Activated CD4-positive, alpha-beta T cell treated with anti-CD3 and anti-CD28 coated beads for 36 hours (primary cell): ENCODE measurements around the gene GALNTL6. TPM values are rescaled to one million over a fixed set of nuclear protein-coding genes. Genes with fewer than 3 reads are reported as not detected.

Experiments used
- ATAC-seq: fragments of 200-7000 bp; cut with Tn5 transposase; one replicate; pipeline ENCODE4 v1.10.0; 2021; ENCODE audit warnings: mild to moderate bottlenecking, moderate library complexity
- CTCF ChIA-PET: fragments of 350-600 bp; sonication (Branson Sonifier 250); formaldehyde crosslinking; loops from one replicate; lab custom pipeline; 2021; ENCODE audit warnings: antibody characterized with exemption; lab: Charles Lee
- POLR2A ChIA-PET: fragments of 350-600 bp; sonication (Branson Sonifier 250); formaldehyde crosslinking; loops from one replicate; lab custom pipeline; 2021; ENCODE audit warnings: antibody characterized with exemption, inconsistent platforms; lab: Charles Lee
- DNase-seq: peaks from one replicate; pipeline ENCODE4 v3.0.0-alpha.2; 2020
- H3K27ac Mint-ChIP-seq: one replicate; pipeline ENCODE4 v1.8.0; 2021; ENCODE audit warnings: mixed read lengths
- H3K27me3 Mint-ChIP-seq: one replicate; pipeline ENCODE4 v1.8.0; 2021; ENCODE audit warnings: mixed read lengths
- H3K36me3 Mint-ChIP-seq: one replicate; pipeline ENCODE4 v1.8.0; 2021; ENCODE audit warnings: low read depth, mixed read lengths
- H3K4me1 Mint-ChIP-seq: one replicate; pipeline ENCODE4 v1.8.0; 2021; ENCODE audit warnings: mixed read lengths
- H3K4me3 Mint-ChIP-seq: one replicate; pipeline ENCODE4 v1.8.0; 2021; ENCODE audit warnings: mild to moderate bottlenecking, moderate library complexity, mixed read lengths
- H3K9me3 Mint-ChIP-seq: one replicate; pipeline ENCODE4 v1.8.0; 2021; ENCODE audit warnings: low read depth, mixed read lengths
- intact Hi-C, 2 experiments: fragments of 100-400 bp; cut with DNase I in 1 of 2; cut with micrococcal nuclease in 1 of 2; formaldehyde crosslinking; loops; one replicate each; pipeline versions ENCODE4 v1.14.2 to v1.15.1; 2022 to 2024; cut with DNase I, micrococcal nuclease
- total RNA-seq, 2 experiments: library from RNA; stranded (reverse); gene quantifications; one replicate each; pipeline ENCODE4 v1.2.3, GENCODE V29; 2021

The GALNTL6 gene
- total RNA-seq, 2 experiments from 2014 or later: not detected

- Mint-ChIP-seq H3K36me3 (no peaks in the 10 kb centered on the region), H3K27me3 (no peaks in the 10 kb centered on the region), H3K4me3 (no peak overlapping the region), H3K27ac (no peak overlapping the region), H3K9me3 (no peaks in the 10 kb centered on the region), H3K4me1 (no peaks in the 10 kb centered on the region)
- DNase-seq (no peak), ATAC-seq (no peak)
- POLR2A ChIA-PET: no interaction called here
- CTCF ChIA-PET: no interaction called here
- intact Hi-C loops: no loop called here
These were observed 959.6 kb downstream of the GALNTL6 start for GRCh38 chr4:172772781-172773180.

GRCh38 chr4:172776203-172776861 is 963.1 kb downstream of the GALNTL6 start:
- no peaks in the 10 kb centered on the region for H3K4me1 Mint-ChIP-seq
- ChIA-PET CTCF (no interaction called here), POLR2A (no interaction called here)
- ATAC-seq (no peak), DNase-seq (no peak)
- H3K27ac Mint-ChIP-seq: no peak overlapping the region
- intact Hi-C loops: no loop called here
- no peaks in the 10 kb centered on the region for H3K9me3 Mint-ChIP-seq
- no peaks in the 10 kb centered on the region for H3K36me3 Mint-ChIP-seq
- no peak overlapping the region for H3K4me3 Mint-ChIP-seq
- no peaks in the 10 kb centered on the region for H3K27me3 Mint-ChIP-seq

- intact Hi-C loops: no loop called here
- CTCF ChIA-PET: interaction anchor here (0.7 kb wide), 1 partner anchor 70 kb away, joined by 3 read pairs; no protein-coding TSS in a partner anchor
- H3K9me3 Mint-ChIP-seq: no peaks in the 10 kb centered on the region
These were observed 964.7 kb downstream of the GALNTL6 start for GRCh38 chr4:172777729-172778431.

GRCh38 chr4:172778583-172778982 is 965.4 kb downstream of the GALNTL6 start:
- DNase-seq (no peak), ATAC-seq (no peak)
- Mint-ChIP-seq H3K36me3 (no peaks in the 10 kb centered on the region), H3K4me3 (no peak overlapping the region), H3K27ac (no peak overlapping the region), H3K4me1 (no peaks in the 10 kb centered on the region), H3K27me3 (no peaks in the 10 kb centered on the region), H3K9me3 (no peaks in the 10 kb centered on the region)
- intact Hi-C loops: no loop called here
- ChIA-PET CTCF (interaction anchor here (0.7 kb wide), 1 partner anchor 69 kb away, joined by 3 read pairs; no protein-coding TSS in a partner anchor), POLR2A (no interaction called here)

More at GRCh38 chr4:172777729-172778431, 964.7 kb downstream of the GALNTL6 start:
- ATAC-seq: no peak
- Mint-ChIP-seq H3K4me1 (no peaks in the 10 kb centered on the region), H3K36me3 (no peaks in the 10 kb centered on the region), H3K4me3 (no peak overlapping the region), H3K27me3 (no peaks in the 10 kb centered on the region), H3K27ac (no peak overlapping the region)
- no peak for DNase-seq
- POLR2A ChIA-PET: no interaction called here

- ChIA-PET POLR2A (no interaction called here), CTCF (no interaction called here)
- no peak for ATAC-seq
- DNase-seq: no peak
- H3K36me3 Mint-ChIP-seq: no peaks in the 10 kb centered on the region
- H3K4me1 Mint-ChIP-seq: no peaks in the 10 kb centered on the region
- no peak overlapping the region for H3K4me3 Mint-ChIP-seq
- intact Hi-C loops: no loop called here
- no peaks in the 10 kb centered on the region for H3K9me3 Mint-ChIP-seq
- H3K27ac Mint-ChIP-seq: no peak overlapping the region
- H3K27me3 Mint-ChIP-seq: no peaks in the 10 kb centered on the region
These were observed 967.4 kb downstream of the GALNTL6 start for GRCh38 chr4:172780566-172781081.

- Mint-ChIP-seq H3K27me3 (peaks cover 2% of the 10 kb centered on the region), H3K4me3 (no peak overlapping the region), H3K27ac (no peak overlapping the region), H3K36me3 (no peaks in the 10 kb centered on the region), H3K4me1 (no peaks in the 10 kb centered on the region), H3K9me3 (no peaks in the 10 kb centered on the region)
- CTCF ChIA-PET: no interaction called here
- intact Hi-C loops: no loop called here
- POLR2A ChIA-PET: no interaction called here
- DNase-seq (no peak), ATAC-seq (no peak)
These were observed 972.4 kb downstream of the GALNTL6 start for GRCh38 chr4:172785613-172786012.

- intact Hi-C loops: no loop called here
- ATAC-seq: no peak
- Mint-ChIP-seq H3K27ac (no peak overlapping the region), H3K27me3 (peaks cover 2% of the 10 kb centered on the region), H3K36me3 (no peaks in the 10 kb centered on the region), H3K4me1 (no peaks in the 10 kb centered on the region), H3K4me3 (no peak overlapping the region), H3K9me3 (no peaks in the 10 kb centered on the region)
- ChIA-PET POLR2A (no interaction called here), CTCF (no interaction called here)
- no peak for DNase-seq
These were observed 973.0 kb downstream of the GALNTL6 start for GRCh38 chr4:172786039-172786792.

GRCh38 chr4:172787111-172787510 is 973.9 kb downstream of the GALNTL6 start:
- no peaks in the 10 kb centered on the region for H3K9me3 Mint-ChIP-seq
- no peaks in the 10 kb centered on the region for H3K36me3 Mint-ChIP-seq
- DNase-seq: no peak
- H3K27me3 Mint-ChIP-seq: peaks cover 2% of the 10 kb centered on the region
- no peaks in the 10 kb centered on the region for H3K4me1 Mint-ChIP-seq
- no peak for ATAC-seq
- intact Hi-C loops: no loop called here
- H3K4me3 Mint-ChIP-seq: no peak overlapping the region
- ChIA-PET CTCF (no interaction called here), POLR2A (no interaction called here)
- no peak overlapping the region for H3K27ac Mint-ChIP-seq

DNA sequence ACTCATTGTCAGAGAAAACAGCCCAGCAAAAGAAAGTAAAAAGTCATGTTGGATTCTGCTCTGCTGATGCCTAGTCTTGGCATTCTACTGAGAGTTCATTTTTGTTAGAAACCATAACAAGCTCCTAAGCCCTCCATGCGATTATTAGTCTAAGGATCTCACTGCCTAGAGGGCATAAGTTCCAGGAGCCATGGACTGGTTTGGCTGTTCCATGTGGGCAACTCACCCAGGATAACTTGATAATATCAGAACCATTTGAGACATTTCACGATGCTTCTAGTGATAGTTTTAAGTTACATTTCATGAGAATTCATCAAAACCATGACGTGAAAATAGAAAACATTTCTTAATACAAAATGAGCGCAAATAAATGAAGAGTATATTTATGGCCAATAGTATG is 978.6 kb downstream of the GALNTL6 start:
- Mint-ChIP-seq H3K27ac (no peak overlapping the region), H3K27me3 (peaks cover 2% of the 10 kb centered on the region), H3K4me1 (no peaks in the 10 kb centered on the region), H3K9me3 (no peaks in the 10 kb centered on the region), H3K36me3 (no peaks in the 10 kb centered on the region), H3K4me3 (no peak overlapping the region)
- DNase-seq (no peak), ATAC-seq (no peak)
- intact Hi-C loops: no loop called here
- POLR2A ChIA-PET: no interaction called here
- CTCF ChIA-PET: interaction anchor here (0.7 kb wide), 1 partner anchor 218 kb away, joined by 3 read pairs; no protein-coding TSS in a partner anchor

DNA sequence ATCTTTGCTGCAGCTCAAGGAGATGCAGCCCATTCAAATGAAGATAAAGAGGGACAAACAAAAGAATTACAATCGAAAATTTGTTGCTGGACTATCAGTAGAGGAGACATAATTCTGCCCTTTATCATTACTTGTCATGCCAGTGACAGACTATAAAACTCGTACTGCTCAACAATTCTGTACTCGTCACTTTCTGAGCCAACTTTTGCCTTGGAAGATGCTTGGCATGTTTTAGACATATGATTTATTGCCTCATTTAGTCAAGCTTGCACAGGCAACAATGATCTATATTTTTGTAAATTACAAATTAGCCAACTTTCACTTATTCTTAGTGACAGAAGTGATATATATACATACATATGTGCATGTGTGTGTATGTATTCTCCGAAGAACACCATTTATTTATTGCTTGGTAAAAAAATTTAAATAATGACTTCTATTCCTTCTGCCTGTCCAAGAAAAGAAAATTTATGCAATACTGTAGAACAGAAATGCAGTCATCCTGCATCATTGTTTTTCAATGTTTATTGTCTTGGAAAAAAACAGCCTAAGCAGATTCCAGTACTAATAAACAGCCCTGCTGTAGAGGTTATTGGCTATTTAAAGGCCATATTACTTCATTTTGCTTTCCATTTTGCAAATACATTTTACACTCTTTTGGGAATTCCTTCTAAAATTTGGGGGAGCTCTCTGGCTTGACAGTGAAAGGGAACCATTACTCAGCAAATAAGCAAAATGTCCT is 980.5 kb downstream of the GALNTL6 start:
- ATAC-seq: no peak
- ChIA-PET CTCF (no interaction called here), POLR2A (no interaction called here)
- H3K4me1 Mint-ChIP-seq: no peaks in the 10 kb centered on the region
- no peak overlapping the region for H3K4me3 Mint-ChIP-seq
- DNase-seq: no peak
- no peak overlapping the region for H3K27ac Mint-ChIP-seq
- intact Hi-C loops: no loop called here
- H3K9me3 Mint-ChIP-seq: no peaks in the 10 kb centered on the region
- no peaks in the 10 kb centered on the region for H3K36me3 Mint-ChIP-seq
- peaks cover 4% of the 10 kb centered on the region for H3K27me3 Mint-ChIP-seq

DNA sequence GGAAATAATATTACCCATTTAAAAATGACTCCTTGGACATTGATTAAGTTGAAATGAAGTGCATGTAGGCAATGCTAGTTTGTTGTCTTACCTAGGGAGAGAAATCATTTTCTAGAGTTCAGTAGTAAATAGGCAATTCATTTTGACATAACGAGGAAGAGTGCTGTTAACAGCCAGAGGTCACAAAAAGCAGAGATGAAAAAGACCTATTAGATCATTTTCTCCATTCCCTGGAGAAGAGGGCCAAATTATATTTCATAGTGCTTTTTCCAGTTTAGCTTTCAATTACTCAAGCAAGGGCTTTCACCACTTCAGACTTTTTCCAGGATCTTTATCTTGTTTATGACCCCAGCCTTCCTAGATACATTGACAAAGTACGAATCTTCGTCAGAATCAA is 981.1 kb downstream of the GALNTL6 start:
- intact Hi-C loops: no loop called here
- ATAC-seq (no peak), DNase-seq (no peak)
- H3K36me3 Mint-ChIP-seq: no peaks in the 10 kb centered on the region
- no peaks in the 10 kb centered on the region for H3K9me3 Mint-ChIP-seq
- no peak overlapping the region for H3K27ac Mint-ChIP-seq
- CTCF ChIA-PET: no interaction called here
- POLR2A ChIA-PET: no interaction called here
- H3K27me3 Mint-ChIP-seq: peaks cover 4% of the 10 kb centered on the region
- H3K4me3 Mint-ChIP-seq: no peak overlapping the region
- no peaks in the 10 kb centered on the region for H3K4me1 Mint-ChIP-seq
